Measurements from ENCODE around the gene PLA2G4B. TPM values are rescaled to one million over a fixed set of nuclear protein-coding genes. Genes with fewer than 3 reads are reported as not detected.

The PLA2G4B gene
- total and polyA plus RNA-seq, 2 donors (not counting 1 experiment from before 2014, with no cell fraction given): 22.6 to 33.2 TPM

GRCh38 chr15:41896566-41896965 lies 57.9 kb downstream of the PLA2G4B start:
- WGBS (ENCODE audit: insufficient coverage): 100% methylated on average over 3 of the region's 6 CpGs
- Histone ChIP-seq H3K79me2 (ENCODE audit: control insufficient read depth, insufficient read depth, low read length) (peaks cover 4% of the 10 kb centered on the region), H3K27me3 (replicated peaks in 1 of 4; ENCODE audit: control extremely low read depth in 1 of 4, control insufficient read depth in 3 of 4, insufficient read depth in 4 of 4, low read length in 3 of 4) (no peaks in the 10 kb centered on the region), H3K9me3 (ENCODE audit: control extremely low read depth in 1 of 3, control insufficient read depth in 2 of 3, insufficient read depth in 1 of 3, low read length in 2 of 3) (peaks cover 0 to 9% (median 2%) of the 10 kb centered on the region in 3 donors), H3K4me1 (ENCODE audit: control insufficient read depth in 2 of 2, insufficient read depth in 2 of 2, low read length in 2 of 2) (peaks cover 37 to 41% of the 10 kb centered on the region in 2 donors), H3K4me3 (ENCODE audit: control extremely low read depth in 1 of 5, extremely low read depth in 1 of 5, insufficient read depth in 1 of 5, low read depth in 2 of 5, low read length in 4 of 5) (no peak overlapping the region), H3K36me3 (replicated peaks in 1 of 2; ENCODE audit: control extremely low read depth in 1 of 2, control insufficient read depth in 1 of 2, extremely low read depth in 1 of 2, insufficient read depth in 2 of 2, low read length in 1 of 2) (peaks cover 2 to 5% of the 10 kb centered on the region in 2 experiments), H2AFZ (ENCODE audit: insufficient read depth, low read depth, low read length, poor library complexity, severe bottlenecking) (no peak overlapping the region), H3K4me2 (replicated peaks; ENCODE audit: low read depth, low read length, poor library complexity, severe bottlenecking) (no peak overlapping the region), H4K20me1 (ENCODE audit: control insufficient read depth, insufficient read depth, low read length, poor library complexity, severe bottlenecking) (no peaks in the 10 kb centered on the region), H3K9ac (ENCODE audit: low read length) (no peak overlapping the region), H3K27ac (ENCODE audit: low read length in 2 of 2) (peak overlapping the region in 1 of 2 donors; percentile 80)
- Mint-ChIP-seq H3K9me3 (ENCODE audit: insufficient read depth) (no peaks in the 10 kb centered on the region), H3K27me3 (no peaks in the 10 kb centered on the region), H3K27ac (peak overlapping the region; percentile 84), H3K4me1 (peaks cover 37% of the 10 kb centered on the region), H3K4me3 (no peak overlapping the region)
- ATAC-seq (ENCODE audit: low read depth): no peak
- intact Hi-C loops (cut with micrococcal nuclease): loop anchor here (10.0 kb wide), 1 partner anchor 992 kb away; no protein-coding TSS in a partner anchor
- ChIA-PET CTCF (interaction anchor here (2.7 to 11.0 kb wide), 2 partner anchors 6 to 123 kb away, joined by 20 to 81 read pairs; partner anchors contain the start of gene MAPKBP1), POLR2A (no interaction called here)
- TF ChIP-seq CTCF (IDR thresholded peaks at IDR 0.05) (no peak), EZH2 (IDR thresholded peaks at IDR 0.05; ENCODE audit: borderline replicate concordance, insufficient read depth, low read depth, low read length, poor library complexity, severe bottlenecking) (no peak)
- no peak for DNase-seq

- no peak overlapping the region for H3K9ac ChIP-seq (ENCODE audit: low read length)
- intact Hi-C loops (cut with micrococcal nuclease): loop anchor here (10.0 kb wide), 1 partner anchor 993 kb away; no protein-coding TSS in a partner anchor
- H2AFZ ChIP-seq (ENCODE audit: insufficient read depth, low read depth, low read length, poor library complexity, severe bottlenecking): no peak overlapping the region
- no peak overlapping the region for H3K4me3 ChIP-seq (ENCODE audit: control extremely low read depth in 1 of 5, extremely low read depth in 1 of 5, insufficient read depth in 1 of 5, low read depth in 2 of 5, low read length in 4 of 5)
- Mint-ChIP-seq H3K9me3 (ENCODE audit: insufficient read depth) (no peaks in the 10 kb centered on the region), H3K4me1 (peaks cover 33% of the 10 kb centered on the region), H3K27ac (peak overlapping the region; percentile 72), H3K4me3 (no peak overlapping the region), H3K27me3 (no peaks in the 10 kb centered on the region)
- no peak overlapping the region for H3K4me2 ChIP-seq (replicated peaks; ENCODE audit: low read depth, low read length, poor library complexity, severe bottlenecking)
- peaks cover 5% of the 10 kb centered on the region in 2 experiments for H3K36me3 ChIP-seq (replicated peaks in 1 of 2; ENCODE audit: control extremely low read depth in 1 of 2, control insufficient read depth in 1 of 2, extremely low read depth in 1 of 2, insufficient read depth in 2 of 2, low read length in 1 of 2)
- H4K20me1 ChIP-seq (ENCODE audit: control insufficient read depth, insufficient read depth, low read length, poor library complexity, severe bottlenecking): no peaks in the 10 kb centered on the region
- TF ChIP-seq CTCF (IDR thresholded peaks at IDR 0.05) (no peak), EZH2 (IDR thresholded peaks at IDR 0.05; ENCODE audit: borderline replicate concordance, insufficient read depth, low read depth, low read length, poor library complexity, severe bottlenecking) (no peak)
- ATAC-seq (ENCODE audit: low read depth) (no peak), DNase-seq (no peak)
- CTCF ChIA-PET: interaction anchor here (0.9 to 1.0 kb wide), 2 partner anchors 9 to 123 kb away, joined by 3 to 4 read pairs; partner anchors contain the start of gene MAPKBP1
- 91% methylated on average over 6 of the region's 8 CpGs for WGBS (ENCODE audit: insufficient coverage)
- POLR2A ChIA-PET: no interaction called here
- H3K79me2 ChIP-seq (ENCODE audit: control insufficient read depth, insufficient read depth, low read length): peaks cover 4% of the 10 kb centered on the region
- H3K27me3 ChIP-seq (replicated peaks in 1 of 4; ENCODE audit: control extremely low read depth in 1 of 4, control insufficient read depth in 3 of 4, insufficient read depth in 4 of 4, low read length in 3 of 4): no peaks in the 10 kb centered on the region
- H3K9me3 ChIP-seq (ENCODE audit: control extremely low read depth in 1 of 3, control insufficient read depth in 2 of 3, insufficient read depth in 1 of 3, low read length in 2 of 3): peaks cover 0 to 9% (median 2%) of the 10 kb centered on the region in 3 donors
- H3K4me1 ChIP-seq (ENCODE audit: control insufficient read depth in 2 of 2, insufficient read depth in 2 of 2, low read length in 2 of 2): peaks cover 32 to 34% of the 10 kb centered on the region in 2 donors
- H3K27ac ChIP-seq (ENCODE audit: low read length in 2 of 2): peak overlapping the region in 1 of 2 donors; percentile 31
Measured at GRCh38 chr15:41897363-41897799, 58.7 kb downstream of the PLA2G4B start.
